GM10266 (cell line): ENCODE data around the gene PPP2CA.

Source experiments
- DNase-seq: peaks from one replicate; pipeline ENCODE4 v3.0.0; 2012; ENCODE audit errors: extremely low spot score
- CTCF ChIP-seq: IDR thresholded peaks from 2 replicates; pipeline ENCODE4 v1.5.1; 2012; ENCODE audit warnings: mild to moderate bottlenecking, low read depth; ENCODE audit not compliant: control insufficient read depth, insufficient read depth; ENCODE audit errors: missing control alignments

The PPP2CA gene

DNA sequence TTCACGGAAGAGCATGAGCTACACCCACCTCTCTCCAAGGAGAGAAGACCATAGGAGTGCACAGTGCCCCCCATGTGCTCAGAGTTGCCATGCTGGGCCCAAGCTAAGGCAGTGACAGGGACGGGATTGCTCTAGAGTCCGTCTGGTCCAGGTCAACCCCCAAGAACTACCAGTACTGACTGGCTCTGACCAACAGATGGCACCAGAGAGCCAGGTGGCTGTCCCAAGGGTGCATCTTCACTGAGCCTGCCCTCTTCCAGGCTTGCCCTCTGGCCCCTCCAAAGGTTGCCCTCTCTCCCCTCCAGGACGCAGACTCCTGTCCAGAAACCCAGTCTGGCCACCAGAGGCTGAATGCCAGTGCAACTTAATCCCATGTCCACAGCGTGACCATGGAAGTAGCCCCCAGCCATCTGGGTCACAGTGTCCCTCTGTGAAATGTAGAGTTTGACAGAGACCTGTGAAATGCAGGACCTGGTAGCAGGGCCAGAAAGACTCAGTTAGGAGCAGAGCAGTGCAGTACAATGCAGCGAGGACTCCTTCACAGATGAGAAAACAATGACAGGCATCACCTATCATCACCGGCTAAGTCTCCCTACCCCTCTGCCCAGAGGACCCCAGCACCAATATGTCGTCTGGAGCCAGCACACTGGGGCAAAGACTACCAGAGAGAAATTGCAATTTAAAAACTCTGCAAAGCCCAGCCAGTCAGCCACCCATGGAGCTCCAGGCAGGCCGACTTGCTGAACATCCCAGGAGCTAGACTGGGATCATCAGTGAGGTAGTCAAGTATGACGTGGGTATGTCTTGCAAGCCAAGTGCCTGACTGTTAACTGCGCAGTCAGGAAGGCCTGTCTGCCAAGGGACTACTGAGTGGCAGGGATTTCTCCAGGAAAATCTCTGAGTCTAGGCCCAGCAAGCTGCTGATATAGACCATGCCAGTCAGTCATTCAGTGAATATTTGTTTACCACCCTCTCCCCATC, 41.4 kb downstream of the PPP2CA start:
- TF ChIP-seq CTCF = peak; percentile 88

DNA sequence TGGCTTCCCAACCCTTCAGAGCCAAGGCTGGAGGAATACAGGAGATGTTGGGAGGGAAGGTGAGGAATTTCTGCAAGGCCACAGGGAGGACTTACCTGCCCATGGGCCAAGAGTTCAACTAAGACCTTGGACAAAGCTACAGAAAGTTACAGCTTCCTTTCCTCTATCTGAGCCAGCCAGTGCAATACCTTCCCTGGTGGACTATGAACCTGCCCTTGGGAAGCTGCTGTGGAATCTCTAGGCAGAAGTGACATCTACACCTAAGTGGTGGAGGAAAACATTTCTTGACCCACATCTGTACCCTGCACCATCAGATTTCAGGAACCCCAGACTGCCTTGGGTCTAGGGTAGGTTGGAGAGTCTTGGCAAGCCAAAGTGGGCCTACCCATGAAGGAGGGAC, 42.4 kb downstream of the PPP2CA start:
- DNase-seq = no peak
- no peak for TF ChIP-seq CTCF

More for the DNA sequence above, 41.4 kb downstream of the PPP2CA start:
- DNase-seq = peak; percentile 83

- TF ChIP-seq CTCF = no peak
- no peak for DNase-seq
Measured at GRCh38 chr5:134178096-134178419, 47.8 kb downstream of the PPP2CA start.

- no peak for DNase-seq
- no peak for TF ChIP-seq CTCF
Measured at GRCh38 chr5:134177369-134178095, 48.3 kb downstream of the PPP2CA start.

DNA sequence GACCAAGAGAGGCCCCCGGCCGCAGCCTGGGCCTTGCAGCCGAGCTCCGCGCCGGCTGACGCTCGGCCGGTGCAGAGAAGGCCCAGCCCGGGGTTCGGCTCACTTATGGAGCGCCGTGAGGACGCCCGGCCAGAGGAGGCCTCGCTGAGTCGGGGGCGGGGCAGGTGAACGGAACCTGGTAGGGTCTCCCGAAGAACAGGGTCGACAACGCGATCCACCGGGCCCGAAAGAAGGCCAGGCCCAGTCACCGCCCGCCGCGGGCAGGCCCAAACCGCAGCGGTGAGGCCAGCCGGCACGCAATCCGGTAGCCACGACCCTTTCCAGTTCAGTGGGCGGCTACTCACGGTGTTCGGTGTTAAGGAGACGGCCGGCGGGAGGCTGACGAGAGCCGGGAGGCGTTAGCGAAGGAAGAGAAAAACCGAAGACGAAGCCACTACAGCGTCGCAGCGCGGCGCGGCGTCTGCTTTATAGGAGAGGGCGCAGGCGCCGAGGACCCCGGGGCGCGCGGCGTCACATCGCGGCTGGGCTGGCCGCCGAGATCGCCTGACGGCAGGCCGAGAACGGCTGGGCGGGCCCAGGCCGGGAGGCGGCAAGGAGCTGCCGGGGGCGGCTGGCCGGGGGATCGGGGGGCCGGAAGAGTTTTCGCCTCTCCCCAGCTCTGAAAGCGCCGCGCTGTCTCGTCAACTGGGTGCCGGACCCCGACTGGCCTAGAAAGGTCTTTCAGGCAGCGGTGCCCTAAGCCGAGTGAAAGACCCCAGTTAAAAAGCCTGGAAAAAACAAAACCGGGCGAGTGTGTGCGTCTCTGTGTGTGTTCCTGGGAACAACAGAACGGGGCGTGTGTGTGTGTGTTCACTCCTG, 49.1 kb downstream of the PPP2CA start, which contains the start of gene SKP1:
SKP1 (minus strand) TSS at position 440 of the 858 bp plus-strand sequence. CDS start 2,928 bp downstream, outside the sequence.
- TF ChIP-seq CTCF = no peak
- DNase-seq = peak; percentile 90

GRCh38 chr5:134175921-134176510, 49.9 kb downstream of the PPP2CA start:
- DNase-seq = peak; percentile 35
- no peak for TF ChIP-seq CTCF
